ENCODE data around the gene SEC11C.

DNA sequence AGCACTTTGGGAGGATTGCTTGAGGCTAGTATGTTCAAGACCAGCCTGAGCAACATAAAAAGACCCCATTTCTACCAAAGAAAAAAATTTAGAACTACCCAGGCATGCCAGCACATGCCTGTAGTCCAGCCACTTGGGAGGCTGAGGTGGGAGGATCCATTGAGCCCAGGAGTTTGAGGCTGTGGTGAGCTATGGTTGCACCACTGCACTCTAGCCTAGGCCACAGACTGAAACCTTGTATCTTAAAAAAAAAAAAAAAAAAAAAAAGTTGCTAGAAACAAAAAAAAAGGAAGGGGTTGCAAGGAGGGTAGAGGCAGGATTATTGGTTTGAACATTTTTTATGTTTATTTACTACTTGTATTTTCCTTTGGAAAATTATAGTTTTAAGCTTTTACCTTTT, 4.8 kb downstream of the SEC11C start:
- TF ChIP-seq, protein P1, sequence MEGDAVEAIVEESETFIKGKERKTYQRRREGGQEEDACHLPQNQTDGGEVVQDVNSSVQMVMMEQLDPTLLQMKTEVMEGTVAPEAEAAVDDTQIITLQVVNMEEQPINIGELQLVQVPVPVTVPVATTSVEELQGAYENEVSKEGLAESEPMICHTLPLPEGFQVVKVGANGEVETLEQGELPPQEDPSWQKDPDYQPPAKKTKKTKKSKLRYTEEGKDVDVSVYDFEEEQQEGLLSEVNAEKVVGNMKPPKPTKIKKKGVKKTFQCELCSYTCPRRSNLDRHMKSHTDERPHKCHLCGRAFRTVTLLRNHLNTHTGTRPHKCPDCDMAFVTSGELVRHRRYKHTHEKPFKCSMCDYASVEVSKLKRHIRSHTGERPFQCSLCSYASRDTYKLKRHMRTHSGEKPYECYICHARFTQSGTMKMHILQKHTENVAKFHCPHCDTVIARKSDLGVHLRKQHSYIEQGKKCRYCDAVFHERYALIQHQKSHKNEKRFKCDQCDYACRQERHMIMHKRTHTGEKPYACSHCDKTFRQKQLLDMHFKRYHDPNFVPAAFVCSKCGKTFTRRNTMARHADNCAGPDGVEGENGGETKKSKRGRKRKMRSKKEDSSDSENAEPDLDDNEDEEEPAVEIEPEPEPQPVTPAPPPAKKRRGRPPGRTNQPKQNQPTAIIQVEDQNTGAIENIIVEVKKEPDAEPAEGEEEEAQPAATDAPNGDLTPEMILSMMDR (IDR thresholded peaks at IDR 0.05): no peak
- no peak for TF ChIP-seq EP300 (IDR thresholded peaks at IDR 0.05)
